ENCODE results near the gene CDH23.

The CDH23 gene

DNA sequence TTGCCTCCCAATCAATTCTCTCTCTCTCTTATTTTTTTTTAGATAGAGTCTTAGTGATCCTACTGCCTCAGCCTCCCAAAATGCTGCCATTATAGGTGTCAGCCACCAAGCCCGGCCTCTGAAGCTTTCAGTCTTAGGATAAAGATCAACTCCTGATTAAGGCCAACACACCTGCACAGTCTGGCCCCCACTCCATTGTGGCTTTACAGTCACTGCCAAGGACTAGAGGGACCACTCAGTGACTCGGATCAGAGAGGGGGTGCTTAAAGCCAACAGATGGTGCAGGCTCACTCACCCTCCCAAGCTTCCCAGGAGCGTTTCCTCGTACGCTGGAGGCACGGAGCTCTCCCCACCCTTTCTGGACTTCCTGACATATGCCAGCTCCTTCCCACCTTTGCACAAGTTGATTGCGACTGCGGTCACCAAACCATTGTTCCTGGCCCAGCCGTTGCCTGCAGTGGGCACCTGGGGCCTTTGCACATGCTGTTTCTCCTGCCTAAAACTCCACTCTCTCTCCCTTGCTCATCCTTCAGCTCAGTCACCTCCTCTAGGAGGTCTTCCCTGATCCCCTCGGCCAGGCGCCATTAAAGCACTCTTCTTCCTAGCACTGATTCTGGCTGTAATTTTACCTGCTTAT lies 1.7 kb upstream of the CDH23 start:
- H3K36me3 Mint-ChIP-seq, result no peaks in the 10 kb centered on the region
- no peak overlapping the region for H3K4me3 Mint-ChIP-seq
- peaks cover 8% of the 10 kb centered on the region for H3K4me1 Mint-ChIP-seq
- ATAC-seq (no peak), DNase-seq (ENCODE audit: low spot score in 2 of 2) (no peak)
- no peak overlapping the region for H3K27ac Mint-ChIP-seq
- no peaks in the 10 kb centered on the region for H3K9me3 Mint-ChIP-seq

DNA sequence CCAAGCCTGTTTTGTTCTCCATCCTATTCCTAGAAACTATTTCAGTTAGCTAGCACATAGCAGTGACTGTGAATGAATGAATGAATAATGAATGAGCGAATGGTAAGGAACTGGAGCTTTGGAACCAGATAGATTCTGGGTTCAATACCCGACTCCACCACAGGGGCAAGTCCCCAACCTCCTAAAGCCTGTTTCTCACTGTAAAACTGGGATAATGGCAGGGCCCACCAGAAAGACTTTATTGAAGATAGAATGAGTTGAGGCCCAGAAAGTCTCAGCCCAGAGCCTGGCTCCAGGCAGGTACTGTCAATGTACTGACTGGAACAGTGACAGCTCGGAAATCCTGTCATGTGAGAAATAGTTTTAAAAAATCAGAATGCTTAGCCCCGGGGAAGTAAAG lies 1.1 kb upstream of the CDH23 start:
- no peak overlapping the region for H3K27ac Mint-ChIP-seq
- DNase-seq (ENCODE audit: low spot score in 2 of 2) (no peak), ATAC-seq (no peak)
- peak overlapping the region; percentile 61 for H3K4me3 Mint-ChIP-seq
- no peaks in the 10 kb centered on the region for H3K36me3 Mint-ChIP-seq
- peaks cover 8% of the 10 kb centered on the region for H3K4me1 Mint-ChIP-seq
- H3K9me3 Mint-ChIP-seq, result no peaks in the 10 kb centered on the region

GRCh38 chr10:71396084-71396710 lies 523 bp upstream of the CDH23 start:
- DNase-seq (ENCODE audit: low spot score in 2 of 2) (peak in 1 of 2 donors; percentile 17), ATAC-seq (peak; percentile 68)
- no peaks in the 10 kb centered on the region for H3K9me3 Mint-ChIP-seq
- peaks cover 8% of the 10 kb centered on the region for H3K4me1 Mint-ChIP-seq
- no peak overlapping the region for H3K27ac Mint-ChIP-seq
- peak overlapping the region; percentile 61 for H3K4me3 Mint-ChIP-seq
- no peaks in the 10 kb centered on the region for H3K36me3 Mint-ChIP-seq

DNA sequence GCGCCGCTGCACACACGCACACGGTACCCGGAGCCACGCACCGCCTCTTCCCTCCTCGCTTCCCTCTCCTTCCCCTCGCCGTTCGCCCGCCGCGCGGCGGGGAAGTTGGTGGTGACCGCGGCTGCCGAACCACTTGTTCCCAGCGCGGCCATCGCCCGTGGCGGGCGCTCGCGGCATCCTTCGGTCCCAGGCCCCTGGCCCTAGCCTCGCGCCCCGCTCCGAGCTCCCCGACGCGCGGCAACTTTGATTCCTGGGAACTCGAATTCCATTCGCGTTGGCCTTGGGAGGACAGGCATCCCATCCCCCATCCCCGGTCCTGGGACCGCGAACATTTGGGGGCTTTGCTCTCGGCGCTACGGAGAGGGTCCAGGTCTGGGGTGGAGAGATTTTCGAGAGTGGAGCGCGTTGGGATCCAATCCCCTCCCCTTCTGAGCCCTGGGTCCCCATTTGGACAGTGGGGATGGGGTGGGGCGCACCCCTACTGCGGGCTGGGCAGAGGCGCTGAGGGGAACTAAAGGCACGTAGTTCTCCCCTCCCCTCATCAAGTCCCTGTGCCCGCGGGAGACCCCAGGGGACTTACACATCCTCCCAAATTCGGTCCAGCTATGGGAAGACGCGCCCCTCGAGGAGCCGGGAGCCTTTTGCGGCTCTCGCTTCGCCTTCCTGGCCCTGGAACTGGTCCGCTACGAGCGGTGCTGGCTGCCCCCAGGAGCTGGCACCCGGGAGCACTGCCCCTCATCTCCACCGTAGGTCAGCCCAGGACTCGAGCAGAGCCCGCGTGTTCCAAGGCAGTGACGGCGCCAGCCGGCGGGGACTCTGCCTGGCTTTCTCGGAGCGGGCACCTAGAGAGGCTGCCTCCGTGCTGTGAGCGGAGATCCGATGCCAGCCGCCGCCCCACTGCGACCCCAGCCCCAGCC lies 834 bp downstream of the CDH23 start:
- Mint-ChIP-seq H3K36me3 (no peaks in the 10 kb centered on the region), H3K4me3 (peak overlapping the region; percentile 61), H3K9me3 (no peaks in the 10 kb centered on the region), H3K4me1 (peaks cover 8% of the 10 kb centered on the region), H3K27ac (no peak overlapping the region)
- ATAC-seq (no peak), DNase-seq (ENCODE audit: low spot score in 2 of 2) (no peak)

GRCh38 chr10:71398976-71399375 lies 2.3 kb downstream of the CDH23 start:
- ATAC-seq (no peak), DNase-seq (ENCODE audit: low spot score in 2 of 2) (no peak)
- no peak overlapping the region for H3K27ac Mint-ChIP-seq
- peaks cover 8% of the 10 kb centered on the region for H3K4me1 Mint-ChIP-seq
- no peaks in the 10 kb centered on the region for H3K9me3 Mint-ChIP-seq
- H3K4me3 Mint-ChIP-seq, result no peak overlapping the region
- H3K36me3 Mint-ChIP-seq, result no peaks in the 10 kb centered on the region

DNA sequence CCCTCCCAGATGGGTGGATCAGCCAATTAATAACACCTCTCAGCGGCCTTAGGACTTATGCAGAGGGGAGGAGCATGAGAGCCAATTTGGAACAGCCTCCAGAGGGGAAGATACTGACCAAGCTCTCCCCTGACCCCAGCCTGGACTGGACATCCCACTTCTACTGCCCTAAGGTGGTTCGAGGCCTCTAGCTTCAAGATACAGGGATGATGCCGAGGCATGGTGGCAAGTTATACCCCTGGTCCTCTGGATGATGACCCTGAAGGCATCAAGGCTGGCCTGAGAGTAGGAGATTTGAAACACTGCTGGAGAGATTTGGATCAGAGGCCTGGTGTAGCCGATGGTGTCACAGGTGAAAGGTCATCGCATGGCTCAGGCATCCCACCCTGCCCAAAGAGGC lies 3.2 kb downstream of the CDH23 start:
- Mint-ChIP-seq H3K27ac (no peak overlapping the region), H3K4me1 (peaks cover 8% of the 10 kb centered on the region), H3K36me3 (no peaks in the 10 kb centered on the region), H3K4me3 (no peak overlapping the region), H3K9me3 (no peaks in the 10 kb centered on the region)
- ATAC-seq (no peak), DNase-seq (ENCODE audit: low spot score in 2 of 2) (no peak)

- ATAC-seq, result no peak
- no peaks in the 10 kb centered on the region for H3K36me3 Mint-ChIP-seq
- H3K4me3 Mint-ChIP-seq, result no peak overlapping the region
- no peaks in the 10 kb centered on the region for H3K9me3 Mint-ChIP-seq
- H3K27ac Mint-ChIP-seq, result no peak overlapping the region
- H3K4me1 Mint-ChIP-seq, result peaks cover 8% of the 10 kb centered on the region
- no peak for DNase-seq (ENCODE audit: low spot score in 2 of 2)
These were observed 4.3 kb downstream of the CDH23 start for GRCh38 chr10:71401056-71401455.

DNA sequence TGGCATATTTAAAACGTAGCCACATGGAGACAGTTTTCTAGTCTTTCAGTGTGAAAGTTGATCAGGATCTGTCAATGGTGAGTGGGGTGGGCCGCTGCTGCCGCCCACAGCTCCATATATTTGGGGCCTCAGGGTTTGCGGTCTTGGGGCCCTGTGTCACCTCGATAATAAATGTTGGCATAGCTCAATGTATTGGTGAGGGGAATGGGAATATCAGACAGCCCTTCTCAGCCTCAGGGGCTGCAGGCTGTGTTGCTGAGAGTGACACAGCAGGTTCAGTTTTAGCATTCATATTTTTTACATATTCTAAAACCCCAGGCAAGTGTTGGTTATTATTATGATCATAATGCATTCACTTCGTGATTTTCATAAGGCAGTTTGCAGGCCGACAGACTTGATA lies 5.3 kb downstream of the CDH23 start:
- H3K36me3 Mint-ChIP-seq, result no peaks in the 10 kb centered on the region
- no peak overlapping the region for H3K4me3 Mint-ChIP-seq
- ATAC-seq (no peak), DNase-seq (ENCODE audit: low spot score in 2 of 2) (no peak)
- no peaks in the 10 kb centered on the region for H3K9me3 Mint-ChIP-seq
- H3K4me1 Mint-ChIP-seq, result peaks cover 8% of the 10 kb centered on the region
- H3K27ac Mint-ChIP-seq, result no peak overlapping the region

- Mint-ChIP-seq H3K36me3 (no peaks in the 10 kb centered on the region), H3K4me3 (no peak overlapping the region), H3K4me1 (no peaks in the 10 kb centered on the region), H3K9me3 (no peaks in the 10 kb centered on the region), H3K27ac (no peak overlapping the region)
- ATAC-seq (no peak), DNase-seq (ENCODE audit: low spot score in 2 of 2) (no peak)
These were observed 8.0 kb downstream of the CDH23 start for GRCh38 chr10:71404503-71405295.

DNA sequence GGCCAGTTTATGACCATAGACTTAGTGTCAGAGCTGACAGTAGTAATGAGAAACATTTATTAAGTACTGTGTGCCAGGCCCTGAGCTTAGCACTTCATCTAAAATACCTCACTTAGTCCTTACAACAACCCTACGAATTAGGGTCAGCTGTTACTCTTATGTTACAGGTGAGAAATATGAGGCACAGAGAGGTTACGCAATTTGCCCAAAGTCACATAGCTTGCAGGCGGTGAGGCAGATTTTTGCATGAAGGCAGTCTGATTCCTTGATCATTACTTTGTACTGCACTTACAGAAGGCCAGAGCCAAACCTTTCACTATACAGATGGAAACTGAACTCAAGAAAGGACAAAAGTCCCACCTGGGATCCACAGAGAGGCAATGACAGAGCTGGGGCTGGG lies 10.2 kb downstream of the CDH23 start:
- H3K4me1 Mint-ChIP-seq, result no peaks in the 10 kb centered on the region
- no peak overlapping the region for H3K27ac Mint-ChIP-seq
- ATAC-seq (no peak), DNase-seq (ENCODE audit: low spot score in 2 of 2) (no peak)
- H3K4me3 Mint-ChIP-seq, result no peak overlapping the region
- H3K9me3 Mint-ChIP-seq, result peaks cover 9% of the 10 kb centered on the region
- H3K36me3 Mint-ChIP-seq, result no peaks in the 10 kb centered on the region

GRCh38 chr10:71408436-71409225 lies 11.9 kb downstream of the CDH23 start:
- Mint-ChIP-seq H3K4me3 (no peak overlapping the region), H3K36me3 (no peaks in the 10 kb centered on the region), H3K27ac (no peak overlapping the region), H3K4me1 (no peaks in the 10 kb centered on the region), H3K9me3 (peaks cover 12% of the 10 kb centered on the region)
- ATAC-seq, result no peak
- no peak for DNase-seq (ENCODE audit: low spot score in 2 of 2)

DNA sequence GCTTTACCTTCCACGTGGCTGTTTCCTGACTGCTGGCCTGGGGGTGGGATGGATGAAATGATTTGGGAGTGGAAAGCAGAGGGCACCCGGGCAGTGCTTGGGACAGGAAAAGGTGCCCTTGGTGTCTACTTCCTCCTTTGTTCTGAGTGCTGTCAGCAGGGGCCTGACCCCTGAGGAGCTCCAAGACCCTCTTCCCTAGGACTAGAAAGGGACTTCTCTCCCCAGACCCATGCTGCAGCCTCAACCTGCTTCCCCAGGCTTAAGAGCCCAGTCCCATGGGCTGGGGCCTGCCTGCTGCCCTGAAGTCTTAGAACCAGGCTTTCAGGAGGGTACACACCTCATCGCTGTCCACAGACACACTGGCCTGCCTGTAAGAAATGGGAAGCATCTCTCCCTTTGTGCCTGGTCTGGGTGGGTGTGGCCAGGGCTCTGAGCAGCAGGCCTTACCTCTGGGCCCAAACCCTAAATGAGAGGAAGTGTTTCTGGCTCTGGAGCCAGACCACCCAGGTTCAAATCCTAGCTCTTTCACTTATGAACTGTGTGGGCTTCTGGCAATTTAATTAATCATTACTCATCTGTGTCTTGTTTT lies 12.9 kb downstream of the CDH23 start:
- no peak for DNase-seq (ENCODE audit: low spot score in 2 of 2)
- no peak overlapping the region for H3K4me3 Mint-ChIP-seq
- H3K4me1 Mint-ChIP-seq, result no peaks in the 10 kb centered on the region
- no peak for ATAC-seq
- no peak overlapping the region for H3K27ac Mint-ChIP-seq
- peaks cover 12% of the 10 kb centered on the region for H3K9me3 Mint-ChIP-seq
- H3K36me3 Mint-ChIP-seq, result no peaks in the 10 kb centered on the region

GRCh38 chr10:71413581-71413980 lies 16.9 kb downstream of the CDH23 start:
- no peak for DNase-seq (ENCODE audit: low spot score in 2 of 2)
- Mint-ChIP-seq H3K4me1 (no peaks in the 10 kb centered on the region), H3K27ac (no peak overlapping the region), H3K36me3 (no peaks in the 10 kb centered on the region), H3K9me3 (peaks cover 12% of the 10 kb centered on the region), H3K4me3 (no peak overlapping the region)
- ATAC-seq, result no peak

DNA sequence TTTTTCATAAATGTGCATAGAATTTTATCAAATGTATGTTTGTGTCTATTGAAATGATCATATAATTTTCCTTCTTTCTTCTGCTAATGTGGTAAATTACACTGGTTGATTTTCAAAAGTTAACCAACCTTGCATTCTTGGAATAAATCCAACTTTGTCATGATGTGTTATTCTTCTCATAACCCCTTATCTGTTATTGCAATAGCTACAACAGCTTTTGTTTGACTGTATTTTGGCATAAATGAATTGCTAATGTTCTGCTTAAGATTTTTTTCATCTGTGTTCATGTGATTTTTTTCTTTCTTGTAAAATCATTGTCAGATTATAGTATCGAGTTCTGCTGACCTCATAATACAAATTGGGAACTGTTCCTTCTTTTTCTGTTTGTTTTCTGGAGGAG lies 17.6 kb downstream of the CDH23 start:
- Mint-ChIP-seq H3K4me1 (no peaks in the 10 kb centered on the region), H3K4me3 (no peak overlapping the region), H3K9me3 (peaks cover 12% of the 10 kb centered on the region), H3K27ac (no peak overlapping the region), H3K36me3 (no peaks in the 10 kb centered on the region)
- DNase-seq (ENCODE audit: low spot score in 2 of 2) (no peak), ATAC-seq (no peak)

Data from stimulated activated effector memory CD8-positive, alpha-beta T cell treated with anti-CD3 and anti-CD28 coated beads, Interleukin-12 subunit alpha, Interleukin-12 subunit beta, amount 100 ng/mL, for 72 hours (primary cell).